GM19240 (cell line): ENCODE results near the gene DHRSX.
"Not testable (repeated sequence)": the region's sequence is repeated elsewhere in the genome, so short reads cannot be mapped to it uniquely, and the experiment has no call there.

Source experiments
- DNase-seq: peaks from one replicate; pipeline ENCODE4 v3.0.0; 2011; ENCODE audit warnings: low spot score; ENCODE audit not compliant: insufficient read length

Gene DHRSX, protein sequence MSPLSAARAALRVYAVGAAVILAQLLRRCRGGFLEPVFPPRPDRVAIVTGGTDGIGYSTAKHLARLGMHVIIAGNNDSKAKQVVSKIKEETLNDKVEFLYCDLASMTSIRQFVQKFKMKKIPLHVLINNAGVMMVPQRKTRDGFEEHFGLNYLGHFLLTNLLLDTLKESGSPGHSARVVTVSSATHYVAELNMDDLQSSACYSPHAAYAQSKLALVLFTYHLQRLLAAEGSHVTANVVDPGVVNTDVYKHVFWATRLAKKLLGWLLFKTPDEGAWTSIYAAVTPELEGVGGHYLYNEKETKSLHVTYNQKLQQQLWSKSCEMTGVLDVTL

DNA sequence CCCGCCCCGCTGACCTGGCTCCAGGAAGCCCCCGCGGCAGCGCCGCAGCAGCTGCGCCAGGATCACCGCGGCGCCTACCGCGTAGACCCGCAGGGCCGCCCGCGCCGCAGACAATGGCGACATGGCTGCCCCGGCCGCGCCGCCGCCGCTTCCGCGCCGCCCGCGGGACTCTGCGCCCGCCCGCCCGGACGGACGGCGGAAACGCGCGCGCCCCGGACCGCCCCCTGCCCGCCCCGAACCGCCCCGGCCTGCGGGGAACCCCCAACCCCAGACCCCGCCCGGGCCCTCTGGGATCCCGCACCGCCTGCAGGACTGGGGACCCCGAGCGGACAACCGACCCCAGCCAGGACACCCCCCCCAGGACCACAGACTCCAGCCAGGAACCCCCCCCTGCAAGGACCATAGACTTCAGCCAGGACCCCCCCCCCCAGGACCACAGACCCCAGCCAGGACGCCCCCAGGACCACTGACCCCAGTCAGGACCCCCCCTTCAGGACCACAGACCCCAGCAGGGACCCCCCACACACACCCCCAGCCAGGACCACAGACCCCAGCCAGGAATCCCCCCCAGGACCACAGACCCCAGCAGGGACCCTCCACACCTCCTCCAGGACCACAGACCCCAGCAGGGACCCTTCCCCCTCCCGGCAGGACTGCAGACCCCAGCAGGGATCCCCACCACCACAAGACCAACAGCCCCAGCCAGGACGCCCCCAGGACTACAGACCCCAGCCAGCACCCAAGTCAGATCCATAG lies at the start of gene DHRSX, which contains the start of gene ZBED1:
DHRSX (minus strand) TSS at position 174 of the 756 bp plus-strand sequence; CDS start at position 123, 51 bp downstream.
ZBED1 (minus strand) TSS at position 174 of the 756 bp plus-strand sequence. CDS start 10,257 bp downstream, outside the sequence.
- peak; percentile 58 for DNase-seq

DNA sequence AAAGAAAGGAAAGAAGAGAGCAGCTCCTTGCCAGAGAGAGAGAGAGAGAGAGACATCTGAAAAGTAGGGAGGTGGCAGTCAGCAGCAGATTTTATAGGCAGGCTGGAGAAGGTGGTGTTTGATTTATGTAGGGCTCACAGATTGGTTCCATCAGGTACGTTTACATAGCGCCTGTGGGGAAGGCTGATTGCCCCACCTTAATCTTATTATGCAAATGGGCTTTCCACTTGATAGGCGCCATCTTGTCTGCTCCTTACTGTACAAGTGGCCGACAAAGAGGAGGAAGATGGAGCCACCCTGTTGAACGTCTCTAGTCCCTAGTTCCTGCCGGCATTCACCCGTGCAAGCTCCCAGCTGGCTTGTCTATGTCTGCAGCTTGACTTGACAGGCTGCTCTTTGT lies 49.1 kb upstream of the DHRSX start:
- DNase-seq: no peak

DNA sequence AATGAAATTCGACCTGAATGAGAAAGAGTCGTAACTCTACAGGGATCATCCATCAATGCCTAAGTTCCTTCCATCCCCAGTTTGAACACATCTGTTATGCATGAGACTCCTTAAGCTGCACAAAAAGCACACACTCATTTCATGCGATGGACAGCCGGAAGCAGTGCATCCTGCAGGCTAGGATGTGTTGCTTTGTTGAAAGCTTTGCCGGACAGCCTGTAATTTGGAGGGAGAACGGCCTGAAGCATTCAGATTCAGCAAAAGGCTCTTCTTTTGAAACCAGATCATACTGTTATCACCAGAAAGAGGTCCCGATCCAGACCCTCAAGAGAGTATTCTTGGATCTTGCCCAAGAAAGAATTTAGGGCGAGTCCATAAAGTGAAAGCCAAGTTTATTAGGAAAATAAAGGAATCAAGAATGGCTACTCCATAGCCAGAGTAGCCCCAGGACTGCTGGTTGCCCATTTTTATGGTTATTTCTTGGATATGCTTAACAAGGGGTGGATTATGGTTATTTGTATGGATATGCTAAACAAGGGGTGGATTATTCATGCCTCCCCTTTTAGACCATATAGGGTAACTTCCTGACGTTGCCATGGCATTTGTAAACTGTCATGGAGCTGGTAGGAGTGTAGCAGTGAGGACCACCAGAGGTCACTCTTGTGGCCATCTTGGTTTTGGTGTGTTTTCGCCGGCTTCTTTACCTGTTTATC lies 48.1 kb upstream of the DHRSX start:
- DNase-seq: no peak

DNA sequence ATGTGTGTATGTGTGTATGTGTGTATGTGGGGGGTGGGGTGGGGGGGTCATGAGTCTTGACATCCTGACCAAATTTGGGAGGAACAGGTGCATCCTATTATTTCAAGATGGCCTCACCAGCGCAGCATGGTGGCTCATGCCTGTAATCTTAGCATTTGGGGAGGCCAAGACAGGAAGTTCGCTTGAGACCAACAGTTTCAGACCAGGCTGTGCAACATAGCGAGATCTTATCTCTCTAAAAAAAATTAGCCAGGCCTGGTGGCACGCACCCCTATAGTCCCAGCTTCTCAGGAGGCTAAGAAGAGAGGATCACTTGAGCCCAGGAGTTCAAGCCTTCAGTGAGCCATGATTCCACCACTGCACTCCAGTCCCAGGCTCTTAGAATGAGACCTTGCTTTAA lies 47.0 kb upstream of the DHRSX start:
- DNase-seq: no peak

DNA sequence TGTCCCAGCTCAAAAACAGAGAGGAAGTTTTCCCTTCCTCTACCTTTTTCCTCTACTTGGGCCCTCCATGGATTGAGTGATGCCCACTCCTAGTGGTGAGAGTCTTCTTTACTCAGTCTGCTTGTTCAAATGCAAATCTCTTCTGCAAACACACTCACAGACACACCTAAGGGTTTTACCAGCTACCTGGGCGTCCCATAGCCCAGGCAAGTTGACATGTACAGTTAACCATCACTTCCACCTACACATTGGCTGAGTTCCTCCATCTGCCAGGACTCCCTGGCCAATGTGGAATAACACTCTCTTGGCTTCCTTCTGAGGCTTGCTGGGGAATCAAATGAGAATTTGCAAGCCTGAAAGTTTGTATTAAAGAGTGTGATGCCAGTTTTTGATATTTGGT lies 45.7 kb upstream of the DHRSX start:
- no peak for DNase-seq

DNA sequence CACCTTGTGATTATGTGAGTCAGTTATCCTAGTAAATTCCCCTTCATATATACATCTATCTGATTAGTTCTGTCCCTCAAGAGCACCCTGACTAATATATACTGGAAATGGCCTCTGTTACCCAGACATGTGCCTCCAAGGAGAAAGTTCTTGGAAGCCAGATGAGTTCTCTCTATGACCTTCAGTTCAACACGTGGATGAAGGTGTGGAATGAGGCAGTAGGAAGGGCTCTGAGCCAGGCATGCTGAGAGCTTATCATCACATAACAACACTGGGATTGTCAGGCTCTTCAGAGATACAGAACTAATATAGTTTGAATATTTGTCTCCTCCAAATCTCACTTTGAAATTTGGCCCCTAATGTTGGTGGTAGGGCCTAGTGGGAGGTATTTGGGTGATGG lies 44.4 kb upstream of the DHRSX start:
- no peak for DNase-seq

DNA sequence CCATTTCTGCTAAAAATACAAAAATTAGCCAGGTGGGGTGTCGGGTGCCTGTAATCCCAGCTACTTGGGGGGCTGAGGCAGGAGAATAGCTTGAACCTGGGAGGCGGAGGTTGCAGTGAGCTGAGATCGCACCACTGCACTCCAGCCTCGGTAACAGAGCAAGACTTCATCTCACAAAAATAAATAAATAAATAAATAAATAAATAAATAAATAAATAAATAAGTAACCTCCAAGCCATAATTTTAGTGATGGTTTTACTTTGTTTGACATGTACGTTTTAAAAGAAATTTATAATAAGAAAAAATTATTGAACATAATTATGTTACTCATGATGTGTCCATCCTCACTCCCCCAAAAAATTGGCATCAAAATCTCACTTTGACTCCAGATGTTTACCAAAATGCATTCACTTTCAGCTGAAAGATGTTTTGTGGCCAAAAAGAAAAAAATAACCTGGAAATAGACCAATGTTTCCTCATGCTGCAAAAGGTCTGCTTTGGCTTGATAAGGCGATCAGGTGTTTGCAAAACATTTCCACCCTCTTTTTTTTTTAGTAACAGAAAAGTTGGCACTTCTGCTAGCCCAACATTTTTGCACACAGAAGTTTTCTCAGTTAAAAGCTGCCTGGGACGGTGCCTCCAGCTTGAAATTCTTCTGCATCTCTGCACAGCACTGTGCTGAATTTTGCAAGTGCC lies 42.2 kb upstream of the DHRSX start:
- no peak for DNase-seq

DNA sequence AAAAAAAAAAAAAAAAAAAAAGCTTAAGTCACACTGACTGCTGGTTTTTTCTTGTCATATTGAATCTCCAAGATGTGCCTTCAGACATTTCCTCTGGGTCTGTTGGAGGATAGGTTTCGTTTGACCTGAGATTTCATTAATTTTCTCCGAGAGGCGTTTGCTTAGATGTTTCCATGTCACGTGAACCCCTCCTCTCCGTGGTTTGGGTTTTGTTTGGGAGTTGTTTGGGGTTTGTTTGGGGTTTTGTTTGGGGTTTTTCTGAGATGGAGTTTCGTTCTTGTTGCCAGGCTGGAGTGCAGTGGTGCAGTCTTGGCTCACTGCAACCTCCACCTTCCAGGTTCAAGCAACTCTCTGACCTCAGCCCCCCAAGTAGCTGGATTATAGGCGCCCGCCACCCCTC lies 40.8 kb upstream of the DHRSX start:
- DNase-seq: no peak

DNA sequence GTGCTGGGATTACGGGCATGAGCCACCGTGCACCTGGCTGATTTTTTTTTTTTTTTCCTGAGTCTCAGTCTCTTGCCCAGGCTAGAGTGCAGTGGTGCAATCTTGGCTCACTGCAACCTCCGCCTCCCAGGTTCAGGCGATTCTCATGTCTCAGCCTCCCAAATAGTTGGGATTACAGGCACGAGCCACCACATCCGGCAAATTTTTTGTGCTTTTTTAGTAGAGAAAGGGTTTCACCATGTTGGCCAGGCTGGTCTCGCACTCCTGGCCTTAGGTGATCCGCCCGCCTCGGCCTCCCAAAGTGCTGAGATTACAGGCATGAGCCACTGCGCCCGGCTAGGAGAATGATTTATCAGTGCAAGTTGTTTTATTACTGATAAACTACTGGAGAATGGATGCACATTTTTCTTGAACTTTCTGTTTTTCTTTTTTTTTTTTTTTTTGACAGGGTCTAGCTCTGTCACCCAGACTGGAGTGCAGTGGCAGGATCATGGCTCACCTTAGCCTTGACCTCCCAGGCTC lies 39.7 kb upstream of the DHRSX start:
- no peak for DNase-seq

DNA sequence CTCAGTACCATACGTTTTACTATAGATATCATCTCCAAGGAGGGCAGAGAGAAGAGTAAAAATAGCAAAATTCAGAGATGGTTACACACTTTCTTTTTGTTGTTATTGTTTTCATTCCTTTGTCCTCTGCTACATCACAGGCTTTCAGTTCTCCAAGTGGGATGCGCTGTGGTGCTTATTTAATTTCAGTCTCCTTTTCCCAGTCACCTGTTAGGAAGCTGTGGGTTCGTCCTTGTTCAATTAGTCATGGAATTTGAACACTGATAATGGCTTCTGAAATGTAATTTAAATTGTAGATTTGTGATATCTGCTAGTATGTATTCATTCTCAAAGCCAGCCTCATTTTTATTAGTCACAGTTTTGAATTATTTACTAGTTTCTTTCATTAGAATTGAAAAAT lies 38.8 kb upstream of the DHRSX start:
- DNase-seq: no peak

DNA sequence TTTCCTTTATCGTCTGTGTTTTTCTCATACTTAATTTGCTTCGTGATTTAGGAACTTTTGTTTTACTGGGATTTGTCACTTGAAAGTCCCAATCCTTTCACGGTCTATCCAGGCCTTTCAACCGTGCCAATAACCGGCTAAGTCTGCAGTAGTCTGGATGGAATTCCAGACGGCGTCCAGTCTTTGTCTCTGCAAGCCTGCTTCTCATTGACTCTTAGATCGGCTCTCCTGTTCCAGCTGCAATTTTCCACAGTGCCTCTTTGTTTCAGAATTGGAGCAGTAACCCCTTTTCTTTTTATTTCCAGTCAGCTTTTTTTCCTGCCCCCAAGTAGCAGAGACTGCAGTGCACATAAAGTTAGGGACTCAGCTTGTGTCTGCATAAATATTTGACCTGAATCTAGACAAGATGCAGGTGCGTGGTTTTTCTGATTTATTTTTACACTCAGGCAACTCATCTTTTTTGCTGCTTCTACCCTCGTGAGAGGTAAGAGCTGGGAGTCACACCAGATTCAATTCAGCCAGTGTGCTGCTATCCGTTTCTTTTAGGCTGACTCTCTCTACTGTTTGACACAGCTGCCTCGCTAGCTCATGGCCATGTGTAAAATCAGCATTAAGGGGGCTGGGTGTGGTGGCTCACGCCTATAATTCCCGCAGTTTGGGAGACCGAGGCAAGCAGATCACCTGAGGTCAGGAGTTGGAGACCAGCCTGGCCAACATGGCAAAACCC lies 37.4 kb upstream of the DHRSX start:
- no peak for DNase-seq

DNA sequence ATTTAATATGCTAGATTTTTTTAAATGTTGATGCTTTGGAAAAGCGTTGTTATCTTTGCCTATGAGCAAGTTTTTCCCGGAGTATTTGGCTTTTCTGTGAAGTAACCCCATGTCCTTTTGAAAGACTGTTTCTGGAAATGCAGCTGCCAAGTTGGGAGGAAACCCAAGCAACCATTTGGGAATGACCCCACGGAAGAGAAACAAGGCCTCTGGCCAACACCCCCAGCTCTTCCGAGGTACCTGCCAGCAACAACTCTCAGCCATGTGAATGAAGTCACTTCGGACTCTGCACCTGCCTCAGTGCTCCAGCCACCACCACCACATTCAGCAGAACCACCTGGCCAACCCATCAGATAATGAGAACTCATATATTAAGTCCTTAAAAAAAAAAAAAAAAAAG lies 36.2 kb upstream of the DHRSX start:
- DNase-seq: no peak

DNA sequence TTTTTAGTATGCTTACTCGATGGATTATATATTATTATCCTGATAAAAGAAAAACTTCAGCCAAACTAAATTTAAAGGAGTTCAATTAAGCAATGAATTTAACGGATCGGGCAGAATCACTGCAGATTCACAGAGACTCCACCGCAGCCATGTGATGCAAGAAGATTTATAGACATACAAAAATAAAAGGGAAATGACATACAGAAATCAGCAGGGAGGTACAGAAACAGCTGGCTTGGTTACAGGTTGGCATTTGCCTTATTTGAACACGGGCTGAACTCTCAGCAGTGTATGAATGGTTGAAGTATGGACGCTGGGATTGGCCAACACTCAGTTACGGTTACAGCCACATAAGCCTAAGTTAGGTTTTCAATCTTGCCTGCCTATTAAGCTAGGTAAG lies 35.4 kb upstream of the DHRSX start:
- no peak for DNase-seq

DNA sequence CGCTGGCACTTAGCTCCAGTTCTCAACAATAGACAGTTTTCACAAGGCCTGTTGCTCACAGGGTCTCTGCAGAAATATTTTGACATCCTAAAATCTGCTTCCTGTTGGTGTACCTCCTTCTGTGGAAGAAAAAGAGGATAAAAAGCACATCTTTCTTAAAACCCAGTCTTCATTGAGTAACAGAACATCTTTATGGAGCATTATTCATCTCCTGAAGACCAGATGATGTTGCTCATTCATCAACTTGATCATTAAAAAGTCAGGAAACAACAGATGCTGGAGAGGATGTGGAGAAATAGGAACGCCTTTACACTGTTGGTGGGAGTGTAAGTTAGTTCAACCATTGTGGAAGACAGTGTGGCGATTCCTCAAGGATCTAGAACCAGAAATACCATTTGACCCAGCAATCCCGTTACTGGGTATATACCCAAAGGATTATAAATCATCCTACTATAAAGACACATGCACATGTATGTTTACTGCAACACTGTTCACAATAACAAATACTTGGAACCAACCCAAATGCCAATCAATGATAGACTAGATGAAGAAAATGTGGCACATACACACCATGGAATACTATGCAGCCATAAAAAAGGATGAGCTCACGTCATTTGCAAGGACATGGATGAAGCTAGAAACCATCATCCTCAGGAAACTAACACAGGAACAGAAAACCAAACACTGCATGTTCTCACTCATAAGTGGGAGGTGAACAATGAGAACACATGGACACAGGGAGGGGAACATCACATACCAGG lies 33.7 kb upstream of the DHRSX start:
- not testable (repeated sequence) for DNase-seq

DNA sequence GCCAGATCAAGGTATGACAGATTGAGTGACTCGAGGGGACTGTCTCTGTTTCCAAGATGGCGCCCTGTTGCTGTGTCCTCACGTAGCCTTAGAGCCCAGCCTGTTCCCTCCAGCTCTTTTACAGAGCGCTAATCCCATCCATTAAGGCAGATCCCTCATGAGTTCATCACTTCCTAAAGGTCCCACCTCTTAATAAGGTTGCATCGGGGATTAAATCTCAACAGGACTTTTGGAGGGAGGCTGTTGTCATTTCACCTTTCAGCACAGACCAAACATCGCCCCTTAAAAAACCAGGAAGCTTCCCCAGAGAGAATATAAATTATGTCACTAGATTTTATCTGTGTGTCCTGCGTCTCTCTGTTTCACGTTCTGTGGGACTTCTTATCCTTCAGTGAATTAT lies 32.6 kb upstream of the DHRSX start:
- no peak for DNase-seq

DNA sequence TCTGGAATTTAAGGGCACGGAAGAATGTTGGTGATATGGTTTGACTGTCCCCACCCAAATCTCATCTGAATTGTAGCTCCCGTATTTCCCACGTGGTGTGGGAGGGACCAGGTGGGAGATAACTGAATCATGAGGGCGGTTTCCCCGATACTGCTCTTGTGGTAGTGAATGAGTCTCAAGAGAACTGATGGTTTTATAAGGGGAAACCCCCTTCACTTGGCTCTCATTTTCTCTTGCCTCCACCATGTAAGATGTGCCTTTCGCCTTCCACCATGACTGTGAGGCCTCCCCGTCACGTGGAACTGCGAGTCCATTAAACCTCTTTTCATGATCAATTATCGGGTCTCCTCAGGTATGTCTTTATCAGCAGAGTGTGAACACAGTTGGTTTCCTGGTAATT lies 25.6 kb upstream of the DHRSX start:
- DNase-seq: no peak

DNA sequence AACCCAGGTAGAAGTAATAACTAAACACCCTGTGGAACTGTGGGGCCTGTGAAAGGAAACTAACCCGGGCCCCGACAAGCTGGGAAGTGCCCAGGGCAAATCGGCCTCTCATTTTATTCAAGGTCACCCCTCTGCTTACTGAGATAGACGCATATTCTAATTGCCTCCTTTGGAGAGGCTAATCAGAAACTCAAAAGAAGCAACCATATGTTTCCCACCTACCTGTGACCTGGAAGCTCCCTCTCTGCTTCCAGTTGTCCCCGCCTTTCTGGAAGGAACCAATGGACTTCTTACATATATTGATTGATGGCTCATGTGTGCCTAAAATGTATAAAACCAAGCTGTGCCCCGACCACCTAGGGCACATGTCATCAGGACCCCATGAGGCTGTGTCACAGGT lies 23.1 kb upstream of the DHRSX start:
- no peak for DNase-seq

DNA sequence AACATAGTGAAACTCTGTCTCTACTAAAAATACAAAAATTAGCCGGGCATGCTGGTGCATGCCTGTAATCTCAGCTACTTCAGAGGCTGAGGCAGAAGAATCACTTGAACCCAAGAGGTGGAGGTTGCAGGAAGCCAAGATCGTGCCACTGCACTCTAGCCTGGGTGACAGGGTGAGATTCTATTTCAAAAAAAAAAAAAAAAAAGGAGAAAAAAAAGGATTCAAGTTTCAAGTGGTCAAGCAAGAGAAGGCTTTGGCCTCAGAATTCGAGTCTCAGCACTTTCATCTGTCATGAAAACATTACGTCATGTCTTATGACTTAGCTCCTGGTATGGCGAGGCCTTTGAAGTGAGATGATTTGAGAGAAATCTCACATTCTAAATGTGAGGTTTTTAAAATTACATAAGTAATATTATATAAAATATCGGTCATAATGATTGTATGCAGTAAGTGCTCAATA lies 21.2 kb upstream of the DHRSX start:
- DNase-seq: no peak

DNA sequence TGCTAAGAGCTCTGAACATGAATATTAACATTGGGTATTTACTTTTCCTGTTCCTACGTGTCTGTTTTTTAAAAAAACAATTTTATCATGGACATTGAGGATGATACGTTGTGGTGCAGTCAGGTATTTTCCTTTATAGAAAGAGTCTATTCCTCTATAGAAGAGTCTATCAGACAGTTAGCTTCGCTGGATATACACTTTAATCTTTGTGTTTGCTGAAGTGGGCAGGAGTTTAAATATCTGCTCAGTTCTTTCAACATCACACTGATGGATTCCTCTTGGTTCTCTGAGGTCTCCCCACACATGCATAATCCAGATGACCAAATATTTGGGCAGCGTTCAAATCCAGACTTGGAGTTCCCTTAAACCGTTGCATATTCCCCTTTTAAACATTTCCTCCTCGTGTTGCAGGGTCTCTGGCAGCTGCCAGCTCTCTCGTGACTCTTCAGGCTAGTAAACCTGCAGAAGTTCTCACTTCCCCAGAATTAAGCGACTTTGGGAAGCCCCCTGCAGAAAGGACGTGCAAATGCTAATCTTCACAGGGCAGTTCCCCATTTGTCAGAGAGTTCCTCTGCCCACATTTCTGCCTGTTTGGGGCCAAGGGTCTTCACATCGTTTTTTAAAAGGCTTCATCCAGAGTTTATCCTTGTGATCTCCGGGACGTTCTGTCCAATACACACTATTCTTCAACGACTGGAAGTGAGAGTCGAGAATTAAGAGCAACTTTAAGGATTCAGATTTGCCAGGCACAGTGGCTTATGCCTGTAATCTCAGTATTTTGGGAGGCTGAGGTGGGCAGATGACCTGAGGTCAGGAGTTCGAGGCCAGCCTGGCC lies 20.5 kb upstream of the DHRSX start:
- DNase-seq: no peak
